OCI-LY1 (cell line): ENCODE results near the gene NPLOC4.
"Not testable (repeated sequence)": the region's sequence is repeated elsewhere in the genome, so short reads cannot be mapped to it uniquely, and the experiment has no call there.

ENCODE experiments used
- H2AFZ ChIP-seq: fragments of 200-600 bp; sonication (generic), shearing (Covaris generic); 2 replicates; pipeline ENCODE4 v1.6.0; 2014; ENCODE audit warnings: antibody characterized with exemption, mild to moderate bottlenecking, low read length
- H3F3A ChIP-seq: fragments of 200-600 bp; sonication (generic), shearing (Covaris generic); 2 replicates; pipeline ENCODE4 v1.6.0; 2014; ENCODE audit warnings: mild to moderate bottlenecking, antibody characterized with exemption, low read length, moderate library complexity; ENCODE audit not compliant: insufficient read depth
- H3K27ac ChIP-seq: fragments of 200-600 bp; sonication (generic); 2 replicates; pipeline ENCODE4 v1.5.1; 2014; ENCODE audit warnings: low read length, mixed run types, mild to moderate bottlenecking, low read depth; ENCODE audit not compliant: poor library complexity, severe bottlenecking
- H3K27me3 ChIP-seq: fragments of 200-600 bp; sonication (generic); 2 replicates; pipeline ENCODE4 v1.6.0; 2014; ENCODE audit warnings: antibody characterized with exemption, mild to moderate bottlenecking, low read length, moderate library complexity; ENCODE audit not compliant: insufficient read depth
- H3K36me3 ChIP-seq: fragments of 200-600 bp; sonication (generic); 2 replicates; pipeline ENCODE4 v1.6.1; 2014; ENCODE audit warnings: mild to moderate bottlenecking, antibody characterized with exemption, low read length, moderate library complexity, mixed read lengths; ENCODE audit not compliant: insufficient read depth
- H3K4me1 ChIP-seq: fragments of 200-600 bp; sonication (generic); 2 replicates; pipeline ENCODE4 v1.5.1; 2014; ENCODE audit warnings: mild to moderate bottlenecking, low read length, moderate library complexity; ENCODE audit not compliant: insufficient read depth, severe bottlenecking
- H3K4me2 ChIP-seq: fragments of 200-600 bp; sonication (generic), shearing (Covaris generic); 2 replicates; pipeline ENCODE4 v1.6.1; 2014; ENCODE audit warnings: low read length
- H3K4me3 ChIP-seq: fragments of 200-600 bp; sonication (generic); 2 replicates; pipeline ENCODE4 v1.5.1; 2014; ENCODE audit warnings: low read length, low read depth, mild to moderate bottlenecking, mixed read lengths; ENCODE audit not compliant: poor library complexity, severe bottlenecking
- H3K79me2 ChIP-seq: fragments of 200-600 bp; shearing (Covaris generic); 2 replicates; pipeline ENCODE4 v1.6.1; 2016; ENCODE audit warnings: mixed run types, low read length, mixed read lengths; ENCODE audit not compliant: insufficient read depth
- H3K9ac ChIP-seq: fragments of 200-600 bp; sonication (generic), shearing (Covaris generic); 2 replicates; pipeline ENCODE4 v1.6.1; 2014; ENCODE audit warnings: mild to moderate bottlenecking, low read length, mixed read lengths
- H3K9me2 ChIP-seq: fragments of 200-600 bp; sonication (generic), shearing (Covaris generic); 2 replicates; pipeline ENCODE4 v1.6.1; 2014; ENCODE audit warnings: low read depth, mild to moderate bottlenecking, low read length, mixed read lengths
- H3K9me3 ChIP-seq: fragments of 200-600 bp; shearing (Covaris generic); 2 replicates; pipeline ENCODE4 v1.6.1; 2014; ENCODE audit warnings: low read length, mixed read lengths
- H4K20me1 ChIP-seq: fragments of 200-600 bp; sonication (generic), shearing (Covaris generic); 2 replicates; pipeline ENCODE4 v1.6.0; 2016; ENCODE audit warnings: mild to moderate bottlenecking, low read length; ENCODE audit not compliant: insufficient read depth
- EZH2 ChIP-seq: fragments of 200-600 bp; sonication (generic), shearing (Covaris generic); IDR thresholded peaks from 2 replicates; pipeline ENCODE4 v1.8.0; 2017; ENCODE audit warnings: borderline replicate concordance, mixed run types, mild to moderate bottlenecking, antibody characterized with exemption, low read length, moderate library complexity, mixed read lengths
- TF ChIP-seq, protein P1 (sequence below): fragments of 200-600 bp; sonication (generic), shearing (Covaris generic); IDR thresholded peaks from 2 replicates; pipeline ENCODE4 v1.5.1; 2017; ENCODE audit warnings: mild to moderate bottlenecking, antibody characterized with exemption, low read length, moderate library complexity, mixed read lengths

Gene NPLOC4

DNA sequence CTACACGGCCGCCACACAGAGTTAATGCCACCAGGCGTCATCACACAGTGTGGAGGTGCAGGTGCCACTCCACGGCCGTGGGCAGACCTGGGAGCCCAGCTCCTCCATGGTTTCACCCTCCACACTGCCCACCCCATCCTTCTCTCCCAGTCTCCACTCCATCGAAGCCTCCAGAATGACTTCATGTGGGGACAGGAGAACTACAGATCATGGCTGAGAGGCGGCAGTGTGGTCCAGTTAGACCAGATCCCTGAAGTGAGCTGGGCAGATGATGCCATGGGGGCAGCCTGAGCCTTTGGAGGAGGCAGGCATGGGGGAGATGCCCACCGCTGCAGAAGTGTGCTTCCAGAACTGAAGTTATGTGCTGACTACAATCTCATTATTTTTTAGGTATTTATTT lies 46.8 kb downstream of the NPLOC4 start:
- peaks cover 93% of the 10 kb centered on the region for H3K36me3 ChIP-seq

DNA sequence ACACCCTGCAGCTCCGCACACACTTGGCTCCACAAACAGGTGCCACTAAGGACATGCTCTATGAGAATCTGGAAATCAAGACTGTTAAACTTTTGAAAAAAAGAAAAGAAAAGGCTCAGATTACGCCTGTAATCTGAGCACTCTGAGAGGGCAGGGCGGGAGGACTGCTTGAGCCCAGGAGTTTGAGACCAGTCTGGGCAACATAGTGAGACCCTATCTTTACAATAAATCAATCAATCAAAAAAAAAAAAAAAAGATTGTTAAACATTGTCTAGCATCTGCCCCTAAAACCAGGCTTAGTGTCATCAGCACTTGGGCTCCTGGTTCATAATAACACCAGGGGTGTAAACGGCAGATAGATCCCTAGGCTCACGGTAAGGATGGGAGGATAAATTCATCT lies 47.3 kb downstream of the NPLOC4 start:
- H3K9ac ChIP-seq: no peak overlapping the region
- H3K27me3 ChIP-seq: no peaks in the 10 kb centered on the region
- H3K9me3 ChIP-seq: no peaks in the 10 kb centered on the region
- TF ChIP-seq, protein P1, sequence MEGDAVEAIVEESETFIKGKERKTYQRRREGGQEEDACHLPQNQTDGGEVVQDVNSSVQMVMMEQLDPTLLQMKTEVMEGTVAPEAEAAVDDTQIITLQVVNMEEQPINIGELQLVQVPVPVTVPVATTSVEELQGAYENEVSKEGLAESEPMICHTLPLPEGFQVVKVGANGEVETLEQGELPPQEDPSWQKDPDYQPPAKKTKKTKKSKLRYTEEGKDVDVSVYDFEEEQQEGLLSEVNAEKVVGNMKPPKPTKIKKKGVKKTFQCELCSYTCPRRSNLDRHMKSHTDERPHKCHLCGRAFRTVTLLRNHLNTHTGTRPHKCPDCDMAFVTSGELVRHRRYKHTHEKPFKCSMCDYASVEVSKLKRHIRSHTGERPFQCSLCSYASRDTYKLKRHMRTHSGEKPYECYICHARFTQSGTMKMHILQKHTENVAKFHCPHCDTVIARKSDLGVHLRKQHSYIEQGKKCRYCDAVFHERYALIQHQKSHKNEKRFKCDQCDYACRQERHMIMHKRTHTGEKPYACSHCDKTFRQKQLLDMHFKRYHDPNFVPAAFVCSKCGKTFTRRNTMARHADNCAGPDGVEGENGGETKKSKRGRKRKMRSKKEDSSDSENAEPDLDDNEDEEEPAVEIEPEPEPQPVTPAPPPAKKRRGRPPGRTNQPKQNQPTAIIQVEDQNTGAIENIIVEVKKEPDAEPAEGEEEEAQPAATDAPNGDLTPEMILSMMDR: no peak
- TF ChIP-seq EZH2: no peak
- no peaks in the 10 kb centered on the region for H3K4me1 ChIP-seq
- H3K79me2 ChIP-seq: no peaks in the 10 kb centered on the region
- H3K36me3 ChIP-seq: peaks cover 92% of the 10 kb centered on the region
- no peaks in the 10 kb centered on the region for H4K20me1 ChIP-seq
- no peak overlapping the region for H3K27ac ChIP-seq
- no peak overlapping the region for H2AFZ ChIP-seq
- no peaks in the 10 kb centered on the region for H3K9me2 ChIP-seq
- H3K4me2 ChIP-seq: no peak overlapping the region
- no peaks in the 10 kb centered on the region for H3F3A ChIP-seq
- H3K4me3 ChIP-seq: no peak overlapping the region

More for the DNA sequence above, 46.8 kb downstream of the NPLOC4 start:
- Histone ChIP-seq H3K9me3 (no peaks in the 10 kb centered on the region), H3K79me2 (no peaks in the 10 kb centered on the region), H3K4me2 (no peak overlapping the region), H3K4me3 (no peak overlapping the region), H3K27me3 (no peaks in the 10 kb centered on the region), H4K20me1 (no peaks in the 10 kb centered on the region), H3K9me2 (no peaks in the 10 kb centered on the region), H2AFZ (no peak overlapping the region), H3K9ac (no peak overlapping the region), H3F3A (no peaks in the 10 kb centered on the region), H3K27ac (no peak overlapping the region), H3K4me1 (no peaks in the 10 kb centered on the region)
- TF ChIP-seq EZH2: no peak
- TF ChIP-seq, protein P1: no peak

DNA sequence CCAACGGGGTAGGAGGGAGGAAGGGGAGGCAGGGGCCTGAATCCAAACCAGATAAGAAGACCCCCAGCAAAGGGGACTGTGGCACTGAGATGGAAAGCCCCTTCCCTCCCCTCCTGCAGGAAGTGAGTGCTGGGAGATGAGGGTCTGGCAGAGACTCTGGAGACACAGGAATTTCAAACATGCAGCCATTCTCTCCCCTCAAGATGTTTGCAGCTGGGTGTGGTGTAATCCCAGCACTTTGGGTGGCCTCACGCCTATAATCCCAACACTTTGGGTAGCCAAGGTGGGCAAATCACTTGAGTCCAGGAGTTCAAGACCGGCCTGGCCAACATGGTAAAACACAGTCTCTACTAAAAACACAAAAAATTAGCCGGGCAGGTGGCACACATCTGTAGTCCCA lies 50.8 kb downstream of the NPLOC4 start:
- H4K20me1 ChIP-seq: no peaks in the 10 kb centered on the region
- no peaks in the 10 kb centered on the region for H3K4me1 ChIP-seq
- no peak overlapping the region for H3K9ac ChIP-seq
- H3K4me2 ChIP-seq: no peak overlapping the region
- H3F3A ChIP-seq: no peaks in the 10 kb centered on the region
- H3K79me2 ChIP-seq: no peaks in the 10 kb centered on the region
- no peak overlapping the region for H3K4me3 ChIP-seq
- H3K36me3 ChIP-seq: peaks cover 91% of the 10 kb centered on the region
- H2AFZ ChIP-seq: no peak overlapping the region
- H3K27me3 ChIP-seq: no peaks in the 10 kb centered on the region
- no peaks in the 10 kb centered on the region for H3K9me3 ChIP-seq
- no peak overlapping the region for H3K27ac ChIP-seq
- TF ChIP-seq EZH2: no peak
- TF ChIP-seq, protein P1: no peak
- no peaks in the 10 kb centered on the region for H3K9me2 ChIP-seq

DNA sequence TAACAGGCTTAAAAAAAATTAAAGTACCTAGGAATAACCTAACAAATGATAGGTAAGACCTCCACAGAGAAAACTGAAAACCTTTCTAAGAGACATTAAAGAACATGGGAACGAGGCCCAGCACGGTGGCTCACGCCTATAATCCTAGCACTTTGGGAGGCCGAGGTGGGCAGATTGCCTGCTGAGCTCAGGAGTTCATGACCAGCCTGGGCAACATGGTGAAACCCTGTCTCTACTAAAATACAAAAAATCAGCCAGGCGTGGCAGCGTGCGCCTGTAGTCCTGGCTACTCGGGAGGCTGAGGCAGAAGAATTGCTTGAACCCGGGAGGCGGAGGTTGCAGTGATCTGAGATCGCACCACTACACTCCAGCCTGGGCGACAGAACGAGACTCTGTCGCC lies 52.1 kb downstream of the NPLOC4 start:
- H3K27ac ChIP-seq, H3K4me1 ChIP-seq, H3K4me2 ChIP-seq, H3K9ac ChIP-seq, H3K4me3 ChIP-seq, H3K9me3 ChIP-seq, H2AFZ ChIP-seq, H3K9me2 ChIP-seq, H3F3A ChIP-seq, H4K20me1 ChIP-seq, H3K27me3 ChIP-seq, H3K79me2 ChIP-seq: not testable (repeated sequence)
- H3K36me3 ChIP-seq: peaks cover 89% of the 10 kb centered on the region
